Neuronal stem cell (in vitro differentiated cells): Measurements from ENCODE around the gene INO80B.
A peak's percentile ranks its signal among the peaks of the same experiment; 100 is the strongest.
"Not testable (repeated sequence)": the region's sequence is repeated elsewhere in the genome, so short reads cannot be mapped to it uniquely, and the experiment has no call there.

Source experiments
- DNase-seq: peaks from one replicate; pipeline ENCODE4 v3.0.0-alpha.2; 2013; ENCODE audit warnings: low spot score
- H2AFZ ChIP-seq: one replicate; pipeline ENCODE4 v1.6.1; 2013; ENCODE audit warnings: mild to moderate bottlenecking, low read length, inconsistent platforms
- H2AK5ac ChIP-seq: 2 replicates; pipeline ENCODE4 v1.6.1; 2013; ENCODE audit warnings: low read depth, mild to moderate bottlenecking, inconsistent platforms, low read length, moderate library complexity, mixed read lengths
- H2BK120ac ChIP-seq: 2 replicates; pipeline ENCODE4 v1.6.1; 2013; ENCODE audit warnings: low read depth, mild to moderate bottlenecking, inconsistent platforms, low read length, moderate library complexity, mixed read lengths
- H2BK12ac ChIP-seq: one replicate; pipeline ENCODE4 v1.6.1; 2013; ENCODE audit warnings: low read length, inconsistent platforms
- H2BK15ac ChIP-seq: 2 replicates; pipeline ENCODE4 v1.6.1; 2013; ENCODE audit warnings: mild to moderate bottlenecking, low read length, inconsistent platforms, mixed read lengths
- H2BK5ac ChIP-seq: one replicate; pipeline ENCODE4 v1.6.1; 2013; ENCODE audit warnings: inconsistent platforms, mild to moderate bottlenecking, low read length, moderate library complexity
- H3K14ac ChIP-seq: one replicate; pipeline ENCODE4 v1.6.1; 2013; ENCODE audit warnings: low read length, inconsistent platforms
- H3K18ac ChIP-seq: 2 replicates; pipeline ENCODE4 v1.6.1; 2013; ENCODE audit warnings: low read length, inconsistent platforms
- H3K23ac ChIP-seq: 2 replicates; pipeline ENCODE4 v1.6.1; 2013; ENCODE audit warnings: low read depth, mild to moderate bottlenecking, mixed read lengths, low read length, inconsistent platforms; ENCODE audit not compliant: poor library complexity
- H3K27ac ChIP-seq: replicated peaks from 3 replicates; pipeline ENCODE4 v1.5.1; 2013; ENCODE audit warnings: low read length, inconsistent platforms
- H3K27me3 ChIP-seq, 3 experiments: 2 replicates each; pipeline ENCODE4 v1.6.1; 2013; ENCODE audit warnings: low read length in 3 of 3, mild to moderate bottlenecking in 2 of 3, inconsistent platforms in 1 of 3, low read depth in 1 of 3, mixed read lengths in 1 of 3, moderate library complexity in 1 of 3; ENCODE audit not compliant: control insufficient read depth in 3 of 3, insufficient read depth in 3 of 3
- H3K36me3 ChIP-seq, 2 donors: replicated peaks in 1 of 2; 2 replicates each; pipeline ENCODE4 v1.6.1; 2013; ENCODE audit warnings: low read length in 2 of 2; ENCODE audit not compliant: control insufficient read depth in 2 of 2, insufficient read depth in 2 of 2
- H3K4ac ChIP-seq: 2 replicates; pipeline ENCODE4 v1.6.1; 2013; ENCODE audit warnings: inconsistent platforms, mild to moderate bottlenecking, low read length, moderate library complexity
- H3K4me1 ChIP-seq, 2 donors: 1 replicate in 1 of 2; 2 replicates in 1 of 2; pipeline ENCODE4 v1.6.1; 2013; ENCODE audit warnings: low read length in 2 of 2, low read depth in 1 of 2; ENCODE audit not compliant: control insufficient read depth in 2 of 2, insufficient read depth in 1 of 2
- H3K4me2 ChIP-seq: one replicate; pipeline ENCODE4 v1.6.1; 2013; ENCODE audit warnings: mild to moderate bottlenecking, low read length, inconsistent platforms; ENCODE audit not compliant: insufficient read depth, poor library complexity, severe bottlenecking
- H3K4me3 ChIP-seq, 2 donors: 2 replicates each; pipeline ENCODE4 v1.5.1; 2013; ENCODE audit warnings: low read length in 2 of 2, mild to moderate bottlenecking in 2 of 2, inconsistent platforms in 1 of 2, moderate library complexity in 1 of 2
- H3K79me1 ChIP-seq: one replicate; pipeline ENCODE4 v1.6.1; 2013; ENCODE audit warnings: low read depth, mild to moderate bottlenecking, inconsistent platforms, low read length, moderate library complexity
- H3K9ac ChIP-seq: one replicate; pipeline ENCODE4 v1.6.1; 2013; ENCODE audit warnings: mild to moderate bottlenecking, low read depth, low read length, inconsistent platforms; ENCODE audit not compliant: poor library complexity
- H3K9me3 ChIP-seq, 2 donors: replicated peaks in 1 of 2; 2 replicates each; pipeline versions ENCODE3 to v1.6.1; 2013; ENCODE audit warnings: low read length in 2 of 2, mild to moderate bottlenecking in 2 of 2, inconsistent platforms in 1 of 2, low read depth in 1 of 2, mixed read lengths in 1 of 2, moderate library complexity in 1 of 2; ENCODE audit not compliant: control insufficient read depth in 2 of 2, insufficient read depth in 1 of 2
- H4K8ac ChIP-seq: one replicate; pipeline ENCODE4 v1.6.1; 2013; ENCODE audit warnings: low read depth, mild to moderate bottlenecking, inconsistent platforms, low read length, moderate library complexity
- H4K91ac ChIP-seq: one replicate; pipeline ENCODE4 v1.6.1; 2013; ENCODE audit warnings: low read length, low read depth, mild to moderate bottlenecking, inconsistent platforms; ENCODE audit not compliant: poor library complexity
- WGBS, 2 donors: extraction: QIAGEN DNeasy Blood & Tissue Kit; methylation state at CpG; one replicate each; pipeline ENCODE4 v1.1.7; 2013; ENCODE audit warnings: missing lambda C conversion rate in 2 of 2, mixed read lengths in 1 of 2; ENCODE audit not compliant: insufficient read length in 2 of 2, insufficient replicate concordance in 1 of 2; ENCODE audit errors: extremely low coverage in 2 of 2; 5-methylcytosine and 5-hydroxymethylcytosine counted together

The INO80B gene

GRCh38 chr2:74462054-74462785 is 7.3 kb downstream of the INO80B start:
- Histone ChIP-seq H3K18ac (no peak overlapping the region), H2BK5ac (no peak overlapping the region), H3K9ac (no peak overlapping the region), H3K23ac (peak overlapping the region; percentile 66), H3K4me3 (peak overlapping the region in 1 of 2 donors; percentile 49), H2BK15ac (no peak overlapping the region), H2AK5ac (no peak overlapping the region), H3K9me3 (no peaks in the 10 kb centered on the region), H3K27me3 (no peaks in the 10 kb centered on the region), H2AFZ (no peak overlapping the region), H3K36me3 (peaks cover 24 to 40% of the 10 kb centered on the region in 2 donors), H3K4me2 (no peak overlapping the region), H3K4ac (no peak overlapping the region), H3K4me1 (peaks cover 9 to 10% of the 10 kb centered on the region in 2 donors), H4K8ac (no peak overlapping the region), H2BK12ac (no peak overlapping the region), H3K14ac (no peak overlapping the region), H2BK120ac (no peak overlapping the region), H3K79me1 (peaks cover 13% of the 10 kb centered on the region), H3K27ac (no peak overlapping the region), H4K91ac (no peak overlapping the region)
- no peak for DNase-seq
- no CpG with 5 or more reads among the region's 20 CpGs for WGBS, 2 donors

DNA sequence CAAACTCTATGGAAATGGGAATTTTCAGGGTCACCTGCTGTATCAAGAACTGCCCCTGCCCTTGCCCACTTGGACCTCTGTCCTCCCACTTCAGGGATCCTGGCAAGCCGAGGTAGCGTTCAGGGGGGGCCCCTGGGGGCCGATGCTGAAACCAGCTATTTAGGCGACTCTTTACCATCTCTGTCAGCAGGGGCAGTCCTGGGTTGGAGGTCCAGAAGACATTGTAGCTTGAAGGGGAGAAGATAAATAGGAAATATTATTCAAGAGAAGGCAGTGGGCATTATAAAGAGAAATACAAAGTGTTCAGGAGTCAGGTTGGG is 7.9 kb downstream of the INO80B start:
- no peaks in the 10 kb centered on the region for H3K27me3 ChIP-seq
- no peak overlapping the region for H2BK12ac ChIP-seq
- no peak overlapping the region for H2BK5ac ChIP-seq
- H4K91ac ChIP-seq = no peak overlapping the region
- no peak for DNase-seq
- no peak overlapping the region for H2BK120ac ChIP-seq
- H3K9ac ChIP-seq = no peak overlapping the region
- no peak overlapping the region for H3K27ac ChIP-seq
- no peaks in the 10 kb centered on the region for H3K9me3 ChIP-seq
- H3K4me1 ChIP-seq = peaks cover 9 to 10% of the 10 kb centered on the region in 2 donors
- no CpG with 5 or more reads among the region's 4 CpGs for WGBS, 2 donors
- H3K79me1 ChIP-seq = peaks cover 13% of the 10 kb centered on the region
- no peak overlapping the region for H3K18ac ChIP-seq
- H4K8ac ChIP-seq = no peak overlapping the region
- no peak overlapping the region for H2AFZ ChIP-seq
- H2BK15ac ChIP-seq = no peak overlapping the region
- H3K4me3 ChIP-seq = no peak overlapping the region
- H3K4ac ChIP-seq = no peak overlapping the region
- H3K36me3 ChIP-seq = peaks cover 24 to 40% of the 10 kb centered on the region in 2 donors
- no peak overlapping the region for H2AK5ac ChIP-seq
- H3K23ac ChIP-seq = no peak overlapping the region
- no peak overlapping the region for H3K14ac ChIP-seq
- no peak overlapping the region for H3K4me2 ChIP-seq

DNA sequence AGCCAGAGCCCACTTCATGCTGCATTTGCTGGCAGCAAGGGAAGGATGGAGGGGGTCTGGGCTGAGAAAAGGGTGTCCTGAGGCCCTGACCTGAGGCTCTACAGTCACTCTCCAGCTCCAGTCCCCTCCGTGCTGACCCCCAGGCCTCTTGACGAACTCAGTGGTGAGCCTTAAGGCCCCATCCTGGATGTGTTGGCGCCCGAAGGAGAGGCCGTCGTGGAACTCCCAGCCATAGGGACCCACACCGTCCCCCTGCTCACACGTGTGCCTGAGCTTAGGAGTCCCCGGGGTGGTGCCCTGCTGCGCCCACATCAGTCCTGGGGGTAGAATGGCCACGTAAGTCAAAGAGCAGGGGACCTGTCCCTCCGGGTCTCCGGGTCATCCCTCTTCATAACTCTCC is 9.5 kb downstream of the INO80B start:
- peak overlapping the region; percentile 97 for H3K18ac ChIP-seq
- H3K4me3 ChIP-seq = peak overlapping the region; percentile 88 to 98
- H3K9me3 ChIP-seq = no peaks in the 10 kb centered on the region
- H2BK120ac ChIP-seq = no peak overlapping the region
- no peaks in the 10 kb centered on the region for H3K27me3 ChIP-seq
- H2AK5ac ChIP-seq = peak overlapping the region; percentile 96
- DNase-seq = no peak
- no CpG with 5 or more reads among the region's 13 CpGs for WGBS, 2 donors
- H4K91ac ChIP-seq = no peak overlapping the region
- peaks cover 8% of the 10 kb centered on the region for H3K79me1 ChIP-seq
- peak overlapping the region; percentile 91 for H2AFZ ChIP-seq
- no peak overlapping the region for H2BK5ac ChIP-seq
- no peak overlapping the region for H3K27ac ChIP-seq
- no peak overlapping the region for H3K4ac ChIP-seq
- peak overlapping the region; percentile 82 for H4K8ac ChIP-seq
- peak overlapping the region; percentile 97 for H3K4me2 ChIP-seq
- H3K36me3 ChIP-seq = peaks cover 24 to 39% of the 10 kb centered on the region in 2 donors
- H2BK15ac ChIP-seq = no peak overlapping the region
- H3K23ac ChIP-seq = no peak overlapping the region
- peaks cover 6 to 9% of the 10 kb centered on the region in 2 donors for H3K4me1 ChIP-seq
- H3K9ac ChIP-seq = peak overlapping the region; percentile 99
- peak overlapping the region; percentile 56 for H3K14ac ChIP-seq
- H2BK12ac ChIP-seq = no peak overlapping the region

GRCh38 chr2:74470742-74471141 is 15.9 kb downstream of the INO80B start:
- H3K27ac ChIP-seq, H2BK12ac ChIP-seq, H2BK15ac ChIP-seq, H3K18ac ChIP-seq, H3K4ac ChIP-seq, H3K9me3 ChIP-seq, H2AFZ ChIP-seq, H3K4me3 ChIP-seq, H3K27me3 ChIP-seq, H3K4me2 ChIP-seq, DNase-seq, H2AK5ac ChIP-seq, H3K9ac ChIP-seq, H3K79me1 ChIP-seq, H2BK5ac ChIP-seq, H3K23ac ChIP-seq, H4K8ac ChIP-seq, H3K14ac ChIP-seq, H2BK120ac ChIP-seq, H4K91ac ChIP-seq: not testable (repeated sequence)
- peaks cover 7 to 14% of the 10 kb centered on the region in 2 donors for H3K4me1 ChIP-seq
- H3K36me3 ChIP-seq = peaks cover 15 to 25% of the 10 kb centered on the region in 2 donors
- no CpG with 5 or more reads among the region's 12 CpGs for WGBS, 2 donors
